Activated B cell treated with CpG ODN at 0.5 μM for 24 hours (primary cell): ENCODE data around the gene APBA1. TPM values are rescaled to one million over a fixed set of nuclear protein-coding genes. Genes with fewer than 3 reads are reported as not detected.

Experiments
- ATAC-seq: fragments of 200-7000 bp; cut with Tn5 transposase; one replicate; pipeline ENCODE4 v1.10.0; 2021; ENCODE audit warnings: low read depth, mild to moderate bottlenecking, moderate library complexity
- CTCF ChIA-PET: fragments of 350-600 bp; sonication (Branson Sonifier 250); formaldehyde crosslinking; loops from one replicate; lab custom pipeline; 2021; ENCODE audit warnings: antibody characterized with exemption; lab: Charles Lee
- POLR2A ChIA-PET: fragments of 350-600 bp; sonication (Branson Sonifier 250); formaldehyde crosslinking; loops from one replicate; lab custom pipeline; 2021; ENCODE audit warnings: antibody characterized with exemption; lab: Charles Lee
- DNase-seq: peaks from one replicate; pipeline ENCODE4 v3.0.0; 2022
- H3K27ac Mint-ChIP-seq: one replicate; pipeline ENCODE4 v1.8.0; 2020; ENCODE audit warnings: mixed read lengths
- H3K27me3 Mint-ChIP-seq: one replicate; pipeline ENCODE4 v1.8.0; 2021; ENCODE audit warnings: mixed read lengths
- H3K36me3 Mint-ChIP-seq: one replicate; pipeline ENCODE4 v1.8.0; 2021; ENCODE audit warnings: low read depth, mixed read lengths
- H3K4me1 Mint-ChIP-seq: one replicate; pipeline ENCODE4 v1.8.0; 2021; ENCODE audit warnings: mixed read lengths
- H3K4me3 Mint-ChIP-seq: one replicate; pipeline ENCODE4 v1.8.0; 2020; ENCODE audit warnings: mild to moderate bottlenecking, mixed read lengths
- H3K9me3 Mint-ChIP-seq: one replicate; pipeline ENCODE4 v1.8.0; 2020; ENCODE audit warnings: mixed read lengths
- intact Hi-C: fragments of 100-400 bp; cut with micrococcal nuclease; formaldehyde crosslinking; loops from one replicate; pipeline ENCODE4 v1.15.1; 2024
- total RNA-seq: library from RNA; stranded (reverse); gene quantifications from 2 replicates; pipeline ENCODE4 v1.2.3, GENCODE V29; 2022
- TF ChIP-seq, protein P1 (sequence below): fragments of 200-600 bp; IDR thresholded peaks from one replicate; pipeline ENCODE4 v1.8.0; 2022; ENCODE audit warnings: antibody characterized with exemption, mild to moderate bottlenecking

The APBA1 gene
- total RNA-seq, 1 donor from 2014 or later = not detected

DNA sequence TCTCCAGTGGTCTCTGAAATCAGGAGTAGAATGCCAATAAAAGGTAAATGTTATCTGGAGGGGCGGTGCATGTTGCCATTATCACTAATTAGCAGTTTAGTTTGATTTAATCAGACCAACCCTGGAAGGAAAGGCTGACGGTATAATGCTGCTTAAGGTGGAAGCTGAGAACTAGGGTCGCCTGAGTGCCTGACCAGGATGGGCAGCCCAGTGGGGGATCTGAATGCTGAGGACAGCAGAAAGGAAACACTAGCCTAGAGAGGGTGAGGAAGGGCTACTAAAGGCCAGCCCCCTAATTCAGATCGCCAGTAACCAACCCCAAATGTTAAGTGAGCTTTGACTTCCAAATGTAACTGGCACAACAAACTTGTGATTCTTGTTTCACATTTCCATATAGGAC, 172.2 kb downstream of the APBA1 start:
- ChIA-PET CTCF (no interaction called here), POLR2A (no interaction called here)
- TF ChIP-seq, protein P1, sequence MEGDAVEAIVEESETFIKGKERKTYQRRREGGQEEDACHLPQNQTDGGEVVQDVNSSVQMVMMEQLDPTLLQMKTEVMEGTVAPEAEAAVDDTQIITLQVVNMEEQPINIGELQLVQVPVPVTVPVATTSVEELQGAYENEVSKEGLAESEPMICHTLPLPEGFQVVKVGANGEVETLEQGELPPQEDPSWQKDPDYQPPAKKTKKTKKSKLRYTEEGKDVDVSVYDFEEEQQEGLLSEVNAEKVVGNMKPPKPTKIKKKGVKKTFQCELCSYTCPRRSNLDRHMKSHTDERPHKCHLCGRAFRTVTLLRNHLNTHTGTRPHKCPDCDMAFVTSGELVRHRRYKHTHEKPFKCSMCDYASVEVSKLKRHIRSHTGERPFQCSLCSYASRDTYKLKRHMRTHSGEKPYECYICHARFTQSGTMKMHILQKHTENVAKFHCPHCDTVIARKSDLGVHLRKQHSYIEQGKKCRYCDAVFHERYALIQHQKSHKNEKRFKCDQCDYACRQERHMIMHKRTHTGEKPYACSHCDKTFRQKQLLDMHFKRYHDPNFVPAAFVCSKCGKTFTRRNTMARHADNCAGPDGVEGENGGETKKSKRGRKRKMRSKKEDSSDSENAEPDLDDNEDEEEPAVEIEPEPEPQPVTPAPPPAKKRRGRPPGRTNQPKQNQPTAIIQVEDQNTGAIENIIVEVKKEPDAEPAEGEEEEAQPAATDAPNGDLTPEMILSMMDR = no peak
- no peaks in the 10 kb centered on the region for H3K36me3 Mint-ChIP-seq
- no peak for DNase-seq
- no peaks in the 10 kb centered on the region for H3K4me1 Mint-ChIP-seq
- no peak overlapping the region for H3K4me3 Mint-ChIP-seq
- peaks cover 2% of the 10 kb centered on the region for H3K27me3 Mint-ChIP-seq
- ATAC-seq = no peak
- no peaks in the 10 kb centered on the region for H3K9me3 Mint-ChIP-seq
- no peak overlapping the region for H3K27ac Mint-ChIP-seq
- intact Hi-C loops = loop anchor here (5.0 kb wide), 1 partner anchor 52 kb away; no protein-coding TSS in a partner anchor

DNA sequence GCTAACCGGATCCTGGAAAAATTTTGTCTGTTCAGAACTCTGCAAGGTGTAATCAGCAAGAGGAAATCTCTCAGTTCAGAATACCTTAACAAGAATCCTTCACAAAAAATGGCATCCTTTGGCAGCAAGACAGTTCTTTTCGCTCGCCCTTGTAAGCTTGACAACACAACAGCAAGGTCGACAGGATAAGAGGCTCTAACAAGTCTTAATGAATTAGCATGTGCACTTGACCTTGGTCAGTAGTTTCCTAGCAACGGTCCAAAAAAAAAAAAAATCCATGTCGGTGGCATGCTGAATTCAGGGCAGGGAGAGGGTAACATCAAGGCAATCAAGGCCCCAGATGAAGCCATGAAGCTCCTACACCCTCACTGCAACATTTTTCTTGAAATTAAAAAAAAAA, 172.8 kb downstream of the APBA1 start:
- no peak for ATAC-seq
- CTCF ChIA-PET = interaction anchor here (1.5 kb wide), 1 partner anchor 77 kb away, joined by 3 read pairs; no protein-coding TSS in a partner anchor
- intact Hi-C loops = no loop called here

DNA sequence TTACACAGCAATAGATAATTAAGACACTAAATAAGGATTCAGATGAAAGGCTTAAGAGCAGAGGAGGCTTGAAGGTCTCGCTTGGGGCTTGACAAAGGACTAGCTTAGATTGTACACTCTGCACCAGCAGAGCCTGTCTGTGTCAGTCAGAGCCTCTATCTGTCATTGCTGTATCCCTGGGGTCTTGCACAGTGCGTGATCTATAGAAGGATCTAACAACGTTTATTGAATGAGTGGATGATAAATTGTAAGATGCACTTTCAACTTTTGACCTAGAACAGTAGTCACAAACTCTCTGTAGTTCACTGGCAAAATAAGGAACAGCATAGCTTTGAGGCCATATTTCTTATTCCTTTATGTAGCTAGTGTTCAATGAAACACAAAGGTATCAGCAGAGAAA, 173.7 kb downstream of the APBA1 start:
- ATAC-seq (no peak), DNase-seq (no peak)
- intact Hi-C loops = no loop called here
- no peak overlapping the region for H3K4me3 Mint-ChIP-seq
- POLR2A ChIA-PET = no interaction called here
- TF ChIP-seq, protein P1 = no peak
- CTCF ChIA-PET = interaction anchor here (1.5 kb wide), 1 partner anchor 76 kb away, joined by 3 read pairs; no protein-coding TSS in a partner anchor
- peaks cover 2% of the 10 kb centered on the region for H3K27me3 Mint-ChIP-seq
- no peaks in the 10 kb centered on the region for H3K4me1 Mint-ChIP-seq
- no peak overlapping the region for H3K27ac Mint-ChIP-seq
- no peaks in the 10 kb centered on the region for H3K9me3 Mint-ChIP-seq
- no peaks in the 10 kb centered on the region for H3K36me3 Mint-ChIP-seq

More for the DNA sequence above, 172.8 kb downstream of the APBA1 start:
- Mint-ChIP-seq H3K36me3 (no peaks in the 10 kb centered on the region), H3K4me1 (no peaks in the 10 kb centered on the region), H3K9me3 (no peaks in the 10 kb centered on the region), H3K27ac (no peak overlapping the region), H3K27me3 (peaks cover 2% of the 10 kb centered on the region), H3K4me3 (no peak overlapping the region)
- POLR2A ChIA-PET = no interaction called here
- TF ChIP-seq, protein P1 = no peak
- no peak for DNase-seq

DNA sequence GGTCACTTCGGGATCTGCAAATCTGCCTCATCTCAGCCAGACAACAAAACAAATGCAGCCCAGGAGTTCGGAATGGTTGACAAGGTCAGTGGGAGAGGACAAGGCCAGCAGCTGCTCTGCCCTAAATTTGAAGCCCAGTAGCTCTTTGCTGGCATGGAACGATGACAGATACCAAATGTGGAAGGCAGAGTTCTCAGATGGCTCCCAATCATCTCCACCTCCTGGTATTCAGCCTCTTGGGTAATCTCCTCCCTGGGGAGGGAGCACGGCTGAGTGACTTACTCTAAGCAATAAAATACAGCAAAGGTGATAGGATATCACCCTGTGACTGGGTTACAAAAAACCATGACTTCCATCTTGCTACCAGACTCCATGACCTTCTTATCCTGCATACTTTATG, 174.4 kb downstream of the APBA1 start:
- no peak overlapping the region for H3K27ac Mint-ChIP-seq
- POLR2A ChIA-PET = no interaction called here
- H3K4me1 Mint-ChIP-seq = no peaks in the 10 kb centered on the region
- intact Hi-C loops = no loop called here
- TF ChIP-seq, protein P1 = no peak
- H3K4me3 Mint-ChIP-seq = no peak overlapping the region
- CTCF ChIA-PET = interaction anchor here (1.5 kb wide), 1 partner anchor 76 kb away, joined by 3 read pairs; no protein-coding TSS in a partner anchor
- DNase-seq (no peak), ATAC-seq (no peak)
- H3K9me3 Mint-ChIP-seq = no peaks in the 10 kb centered on the region
- peaks cover 2% of the 10 kb centered on the region for H3K27me3 Mint-ChIP-seq
- no peaks in the 10 kb centered on the region for H3K36me3 Mint-ChIP-seq

DNA sequence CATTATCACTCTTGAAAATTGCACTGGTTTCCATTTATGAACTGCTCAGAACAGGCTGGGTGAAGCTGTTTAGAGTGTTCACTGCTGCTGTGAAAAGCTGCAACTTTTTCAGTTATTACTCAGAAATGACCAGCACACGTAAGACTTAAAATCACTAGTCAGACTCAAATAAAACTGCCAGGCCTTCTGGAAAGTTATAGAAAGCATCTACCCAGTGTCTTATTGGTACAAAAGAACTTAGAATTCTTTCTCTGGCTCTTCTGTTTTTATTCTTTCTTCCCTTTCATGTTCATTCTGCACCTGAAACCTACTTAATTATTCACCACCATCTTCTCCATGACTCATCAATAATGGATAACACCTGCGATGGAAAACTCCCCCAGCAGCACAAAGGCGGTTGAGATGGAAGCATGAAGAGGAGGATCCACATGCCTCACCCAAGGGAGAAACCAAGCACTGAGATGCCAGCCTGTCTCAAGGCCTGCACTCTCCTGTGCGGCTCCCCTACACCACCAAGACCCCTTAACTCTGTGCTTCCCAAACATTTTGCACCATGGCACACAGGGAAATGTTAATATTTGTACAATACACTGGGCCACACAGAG, 175.2 kb downstream of the APBA1 start:
- no peaks in the 10 kb centered on the region for H3K4me1 Mint-ChIP-seq
- H3K27ac Mint-ChIP-seq = no peak overlapping the region
- H3K9me3 Mint-ChIP-seq = no peaks in the 10 kb centered on the region
- H3K36me3 Mint-ChIP-seq = no peaks in the 10 kb centered on the region
- ChIA-PET POLR2A (no interaction called here), CTCF (no interaction called here)
- intact Hi-C loops = no loop called here
- TF ChIP-seq, protein P1 = no peak
- DNase-seq (no peak), ATAC-seq (no peak)
- peaks cover 2% of the 10 kb centered on the region for H3K27me3 Mint-ChIP-seq
- no peak overlapping the region for H3K4me3 Mint-ChIP-seq
